Embryonic facial prominence (tissue), 1 donor: ENCODE results near the gene RNU6-1.

ENCODE experiments used
- DNase-seq: peaks from one replicate; pipeline ENCODE4 v3.0.0-alpha.2; 2016; ENCODE audit errors: extremely low spot score

RNU6-1 gene

DNA sequence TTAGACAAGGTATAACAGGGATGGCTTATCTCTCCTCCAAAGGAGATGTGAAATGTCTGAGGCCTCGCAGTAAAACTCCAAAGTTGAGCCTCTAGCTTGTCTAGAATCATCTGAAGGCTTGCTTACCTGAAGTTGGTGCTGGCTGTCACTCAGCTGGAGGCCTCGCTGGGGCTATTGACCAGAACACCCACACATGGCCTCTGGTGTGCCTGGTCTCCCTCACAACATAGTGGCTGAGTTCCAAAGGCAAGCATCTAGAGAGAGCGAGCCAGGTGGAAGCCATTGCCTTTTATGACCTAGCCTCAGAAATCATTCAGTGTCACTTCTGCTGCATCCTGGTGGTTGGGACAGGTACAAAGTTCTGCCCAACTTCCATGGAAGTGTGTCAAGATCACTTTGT lies 17.4 kb upstream of the RNU6-1 start:
- no peak for DNase-seq

DNA sequence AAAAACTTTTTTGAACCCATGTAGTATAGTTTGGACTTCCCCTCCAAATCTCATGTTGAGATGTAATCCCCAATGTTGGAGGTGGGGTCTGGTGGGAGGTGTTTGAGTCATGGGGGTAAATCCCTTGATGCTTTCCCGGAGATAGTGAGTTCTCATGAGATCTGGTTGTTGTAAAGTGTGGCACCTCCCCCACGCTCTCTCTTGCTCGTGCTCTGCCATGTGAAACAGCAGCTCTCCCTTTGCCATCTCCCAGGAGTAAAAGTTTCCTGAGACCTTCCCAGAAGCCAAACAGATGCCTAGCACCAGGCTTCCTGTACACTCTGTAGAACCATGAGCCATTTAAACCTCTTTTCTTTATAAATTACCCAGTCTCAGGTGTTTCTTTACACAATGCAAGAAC lies 16.0 kb upstream of the RNU6-1 start:
- DNase-seq: no peak

DNA sequence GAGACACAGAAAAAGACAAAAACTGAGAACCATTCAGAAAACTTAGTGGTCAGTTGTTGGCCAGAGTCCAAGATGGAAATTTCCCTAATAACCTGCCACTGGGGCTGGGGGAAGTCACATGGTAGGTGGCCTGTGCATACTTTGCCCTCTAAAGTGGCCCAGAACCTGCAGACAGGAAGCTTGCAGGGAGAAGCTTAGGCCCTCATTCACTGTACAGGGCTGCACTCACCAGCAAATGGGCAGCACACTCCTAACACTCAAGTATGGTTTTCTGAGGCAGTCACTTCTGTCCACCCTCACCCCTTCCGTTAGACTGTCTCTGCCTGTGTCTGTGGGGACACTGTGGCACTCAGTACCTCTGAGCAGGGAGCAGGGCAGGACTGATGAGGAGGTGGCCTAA lies 14.5 kb upstream of the RNU6-1 start:
- no peak for DNase-seq

DNA sequence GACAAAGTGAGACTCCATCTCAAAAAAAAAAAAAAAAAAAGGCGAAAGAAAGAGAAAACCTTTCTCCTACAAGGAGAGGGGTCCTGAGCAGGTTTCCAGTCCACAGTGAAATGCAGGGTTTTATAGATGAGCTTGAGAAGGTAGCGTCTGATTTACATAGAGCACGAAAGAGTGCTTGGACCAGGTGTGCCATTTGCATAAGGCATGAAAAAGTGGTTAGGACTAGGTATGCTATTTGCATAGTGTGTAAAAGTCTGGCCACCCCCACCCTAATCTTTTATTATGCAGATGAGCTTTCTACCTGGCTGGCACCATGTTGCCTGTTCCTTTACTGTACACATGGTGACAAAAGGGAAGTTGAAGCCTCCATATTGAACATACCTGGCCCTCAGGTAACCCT lies 13.6 kb upstream of the RNU6-1 start:
- no peak for DNase-seq

DNA sequence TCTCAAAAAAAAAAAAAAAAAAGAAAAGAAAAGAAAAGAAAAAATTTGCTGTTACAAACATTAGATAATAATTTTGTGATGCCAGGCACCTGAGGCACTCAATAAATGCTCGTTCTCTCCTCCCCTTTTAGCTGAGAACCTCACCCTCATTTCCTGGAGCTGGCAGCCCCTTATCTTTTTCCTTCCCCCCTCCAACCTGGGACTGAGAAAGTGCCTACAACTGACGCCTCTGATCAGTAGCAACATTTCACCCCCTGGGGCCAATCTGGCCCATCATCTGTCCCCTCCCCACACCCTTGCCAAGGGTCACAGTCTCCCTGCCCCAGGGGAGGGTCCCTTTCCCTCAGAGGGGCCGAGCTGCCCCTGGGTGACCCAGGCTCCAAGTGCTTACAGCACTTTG lies 12.6 kb upstream of the RNU6-1 start:
- no peak for DNase-seq

DNA sequence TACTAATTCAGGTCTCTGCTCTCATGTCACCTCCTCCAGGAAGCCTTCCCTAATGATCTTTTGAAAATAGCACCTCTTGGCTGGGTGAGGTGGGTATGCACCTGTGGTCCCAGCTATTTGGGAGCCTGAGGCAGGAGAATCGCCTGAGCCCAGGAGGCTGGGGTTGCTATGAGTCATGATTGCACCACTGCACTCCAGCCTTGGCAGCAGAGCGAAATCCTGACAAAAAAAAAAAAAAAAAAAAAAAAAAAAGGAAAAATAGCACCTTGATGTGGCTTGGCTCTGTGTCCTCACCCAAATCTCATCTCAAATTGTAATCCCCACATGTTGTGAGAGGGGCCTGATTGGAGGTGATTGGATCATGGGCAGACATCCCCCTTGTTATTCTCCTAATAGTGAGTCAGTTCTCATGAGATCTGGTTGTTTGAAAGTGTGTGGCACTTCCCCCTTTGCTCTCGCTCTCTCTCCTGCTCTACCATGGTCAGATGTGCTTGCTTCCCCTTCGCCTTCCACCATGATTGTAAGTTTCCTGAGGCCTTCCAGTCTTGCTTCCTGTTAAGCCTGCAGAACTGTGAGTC lies 11.2 kb upstream of the RNU6-1 start:
- DNase-seq: no peak

DNA sequence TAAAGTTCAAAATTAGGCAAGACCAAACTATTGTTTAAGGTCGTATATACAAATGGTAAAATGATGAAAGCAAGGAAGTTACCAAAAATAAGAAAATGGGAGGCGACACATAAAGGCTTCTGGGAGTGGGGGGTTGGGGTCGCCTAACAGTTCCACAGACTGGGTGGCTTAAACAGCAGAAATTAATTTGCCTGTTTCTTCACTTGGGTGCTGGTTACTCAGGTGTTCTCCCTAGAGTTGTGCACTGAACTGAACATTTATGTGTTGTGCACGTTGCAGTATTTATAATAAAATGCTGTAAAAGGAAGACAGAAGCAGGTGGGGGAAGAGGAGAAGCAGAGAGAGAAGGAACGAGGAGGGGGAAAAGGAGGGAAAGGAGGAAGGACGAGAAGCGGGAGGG lies 10.5 kb upstream of the RNU6-1 start:
- no peak for DNase-seq

DNA sequence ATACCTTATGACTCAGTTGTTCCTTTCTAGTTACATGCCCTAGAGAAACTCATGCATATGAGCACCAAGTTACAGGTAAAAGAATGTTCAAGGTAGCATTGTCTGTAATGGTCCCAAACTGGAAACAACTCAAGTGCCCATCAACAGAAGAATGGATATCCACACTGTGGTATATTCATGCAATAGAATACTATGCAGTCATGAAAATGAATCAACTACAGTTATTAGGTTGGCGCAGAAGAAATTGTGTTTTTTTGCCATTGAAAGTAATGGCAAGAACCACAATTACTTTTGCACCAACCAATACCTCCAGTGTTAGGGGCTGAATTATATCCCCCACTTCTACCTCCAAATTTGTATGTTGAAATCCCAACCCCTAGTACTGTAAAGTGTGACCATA lies 9.7 kb upstream of the RNU6-1 start:
- no peak for DNase-seq

DNA sequence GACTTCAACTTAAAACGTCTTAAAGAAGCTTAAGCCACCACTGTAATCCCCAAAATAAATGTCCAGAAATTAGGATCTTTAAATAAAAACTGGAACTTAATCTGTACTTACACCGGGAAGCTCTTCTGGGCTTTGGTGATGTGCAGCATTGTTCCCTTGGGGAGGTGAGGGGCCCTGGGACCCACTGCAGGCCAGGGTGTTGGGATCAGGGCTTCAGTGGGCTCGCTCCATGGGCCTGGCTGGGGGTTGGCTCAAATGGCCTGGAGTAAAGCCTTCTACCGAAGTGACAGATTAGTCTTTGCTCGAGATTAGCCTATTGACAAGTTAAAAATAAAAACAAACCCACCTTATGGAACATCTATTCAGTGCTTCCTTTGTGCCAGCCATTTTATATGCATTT lies 6.1 kb upstream of the RNU6-1 start:
- no peak for DNase-seq

DNA sequence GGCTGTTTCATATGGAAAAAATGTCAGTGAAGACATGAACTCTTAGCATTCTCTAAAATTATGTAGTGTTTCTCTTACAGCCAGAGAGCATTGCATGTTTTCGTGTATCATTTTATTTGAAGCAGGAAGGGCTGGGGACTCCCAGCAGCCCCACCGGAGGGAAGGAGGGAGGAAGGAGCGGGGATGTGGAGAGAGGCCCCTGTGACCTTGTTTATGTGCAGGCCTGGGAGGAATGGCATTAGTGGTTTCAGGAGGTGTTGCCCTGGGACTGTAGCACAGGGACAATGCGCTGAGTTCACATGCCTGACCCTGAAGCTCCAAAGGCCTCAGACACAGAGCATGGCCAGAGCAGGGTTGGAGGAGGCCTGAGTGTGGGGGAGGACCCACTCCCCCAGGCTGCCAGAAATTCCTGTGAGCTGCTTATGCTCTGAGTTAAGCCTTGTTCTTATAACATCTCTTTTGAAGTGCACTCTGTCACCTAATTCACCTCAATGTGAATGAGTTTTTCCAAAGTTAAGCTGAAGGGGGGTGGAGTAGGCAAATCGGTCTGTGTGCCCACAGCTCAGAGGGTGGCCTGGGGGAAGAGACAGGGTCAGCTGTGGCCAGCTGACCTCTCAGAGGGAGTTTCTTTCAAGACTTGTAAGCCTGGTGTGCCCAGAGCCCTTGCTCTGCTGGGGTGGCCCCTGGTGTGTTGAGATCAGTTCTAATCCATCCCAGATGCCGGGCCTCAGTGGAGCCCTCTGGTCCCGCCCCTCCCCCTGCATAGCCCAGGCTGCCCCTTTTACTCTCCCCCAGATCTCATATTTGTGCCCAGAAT lies 3.9 kb upstream of the RNU6-1 start:
- DNase-seq: no peak

DNA sequence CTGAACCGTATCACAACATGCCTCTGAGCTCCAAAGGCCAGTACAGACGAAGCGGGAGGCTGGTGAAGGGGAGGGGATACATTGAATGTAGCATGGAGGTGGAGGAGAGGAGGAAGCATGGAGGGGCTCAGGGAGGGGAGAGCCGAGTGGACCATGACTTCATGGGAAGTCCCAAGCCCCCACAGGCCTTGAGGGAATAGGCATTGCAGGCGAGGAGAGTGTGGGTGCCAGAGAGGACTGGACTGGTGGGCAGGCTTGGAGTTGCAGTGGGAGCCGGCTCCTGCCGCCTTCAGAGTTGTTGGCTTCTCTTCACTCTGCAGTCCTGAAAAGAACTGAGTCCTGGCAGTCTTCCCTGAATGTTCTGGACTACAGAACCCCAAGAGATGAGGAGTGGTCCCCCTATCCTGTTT lies 3.3 kb upstream of the RNU6-1 start:
- no peak for DNase-seq

DNA sequence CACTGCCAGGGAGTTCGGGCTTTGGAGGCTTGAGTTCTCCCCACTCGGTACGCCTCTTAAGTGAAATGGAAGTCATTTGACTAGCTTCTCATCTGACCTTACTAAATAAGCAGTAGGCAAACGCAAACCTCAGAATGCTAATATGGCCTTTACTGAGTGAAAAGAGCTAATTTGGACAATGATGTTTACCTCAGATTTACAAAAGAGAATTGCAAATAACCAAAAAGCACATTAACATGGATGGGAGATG lies 1.6 kb upstream of the RNU6-1 start:
- no peak for DNase-seq

DNA sequence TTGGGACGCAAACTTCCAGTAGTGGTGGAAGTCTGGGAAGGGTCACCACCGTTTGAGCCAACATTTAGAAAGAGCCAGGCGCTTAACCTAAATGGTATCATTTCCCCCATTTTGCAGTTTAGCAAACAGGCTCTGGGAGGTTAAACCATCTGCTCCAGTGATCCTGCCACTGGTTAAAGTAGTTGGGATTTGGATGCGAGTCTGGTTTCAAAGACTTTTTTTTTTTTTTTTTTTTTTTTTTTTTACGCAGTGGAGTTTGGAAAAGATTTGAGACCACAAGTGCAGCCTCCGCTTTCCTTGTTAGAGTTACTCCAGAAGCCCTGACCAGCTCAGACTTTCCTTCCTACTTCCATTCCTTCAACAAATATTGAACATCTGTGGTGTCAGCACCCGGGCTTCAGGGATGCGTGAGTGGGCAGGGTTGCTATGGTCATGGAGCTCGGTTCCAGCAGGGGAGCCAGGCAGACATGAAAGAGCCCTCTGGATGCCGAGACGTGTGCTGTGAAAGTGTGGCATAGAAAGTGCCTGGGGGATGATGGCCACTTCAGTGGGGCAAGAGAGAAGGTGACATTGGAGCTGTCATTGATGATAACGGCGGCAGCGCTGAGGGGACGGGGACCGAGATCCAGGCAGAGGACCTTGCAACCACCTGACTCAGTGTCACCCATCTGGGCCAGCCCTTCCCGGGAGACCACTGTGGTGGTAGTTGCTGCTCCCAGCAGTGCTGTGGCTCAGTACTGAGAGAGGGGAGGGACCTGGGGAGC lies 1.1 kb upstream of the RNU6-1 start:
- no peak for DNase-seq

DNA sequence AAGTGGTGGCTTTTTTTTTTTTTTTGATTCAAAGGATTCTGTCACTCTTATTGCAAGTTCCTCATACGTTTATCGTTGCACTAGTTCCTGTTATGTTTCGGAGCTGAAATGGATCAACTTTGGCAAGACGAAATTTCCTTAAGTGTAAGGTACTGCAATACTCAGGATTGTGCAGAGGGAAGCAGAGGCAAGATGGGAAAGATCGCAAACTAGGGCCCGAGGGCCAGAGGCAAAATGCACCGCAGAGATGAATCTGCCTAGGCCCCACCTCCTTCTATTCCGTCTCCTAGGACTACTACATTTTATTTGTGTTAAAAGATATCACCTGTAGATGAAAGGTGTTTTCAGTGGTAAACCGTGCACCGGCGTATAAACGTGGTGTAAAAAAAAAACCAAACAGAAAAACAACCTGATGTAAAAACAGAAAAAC lies 331 bp downstream of the RNU6-1 start:
- no peak for DNase-seq

DNA sequence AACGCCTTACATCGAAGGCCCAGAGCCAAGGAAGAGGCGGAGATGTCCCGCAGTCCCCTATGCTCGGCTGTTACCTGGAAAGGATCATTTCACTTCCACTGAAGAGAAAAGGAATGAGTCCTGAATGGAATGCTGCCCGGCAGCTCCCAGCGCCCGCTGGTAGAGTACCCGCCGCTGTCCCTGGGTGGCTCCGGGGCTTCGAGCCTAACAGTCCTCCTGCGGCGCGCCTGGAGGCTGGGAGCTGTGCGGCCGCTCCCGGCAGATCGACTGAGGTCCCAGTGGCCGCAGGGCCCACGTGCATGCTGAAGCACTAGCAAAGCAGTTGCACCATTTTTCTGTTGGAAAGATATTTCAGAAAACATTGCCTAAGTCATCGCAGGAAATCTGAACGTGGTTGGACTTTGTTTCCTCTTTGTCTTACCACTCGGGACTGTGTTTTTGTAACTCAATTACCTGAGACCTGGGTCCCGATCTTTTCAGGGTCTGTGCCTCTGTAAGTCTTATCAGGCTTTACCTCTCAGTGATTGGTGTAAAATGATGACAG lies 984 bp downstream of the RNU6-1 start:
- no peak for DNase-seq

DNA sequence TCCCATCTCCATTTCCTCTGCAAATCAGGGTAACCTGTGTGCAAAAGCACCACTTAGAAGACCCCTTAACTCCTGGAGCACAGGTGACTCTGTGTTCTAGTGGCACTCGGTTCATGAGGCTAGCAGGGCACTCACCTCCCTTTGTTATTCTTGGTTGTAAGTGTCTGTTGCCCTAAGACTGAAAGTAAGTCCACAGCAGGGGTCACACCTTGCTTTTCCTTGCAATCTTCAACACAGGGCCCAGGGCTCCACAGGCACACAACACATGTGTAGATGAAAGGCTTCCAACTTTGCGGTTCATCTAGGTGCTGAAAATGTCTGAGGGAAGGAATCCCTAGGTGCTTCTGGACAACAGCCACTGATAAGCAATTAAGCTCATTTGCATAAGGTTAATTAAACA lies 2.9 kb downstream of the RNU6-1 start:
- no peak for DNase-seq

DNA sequence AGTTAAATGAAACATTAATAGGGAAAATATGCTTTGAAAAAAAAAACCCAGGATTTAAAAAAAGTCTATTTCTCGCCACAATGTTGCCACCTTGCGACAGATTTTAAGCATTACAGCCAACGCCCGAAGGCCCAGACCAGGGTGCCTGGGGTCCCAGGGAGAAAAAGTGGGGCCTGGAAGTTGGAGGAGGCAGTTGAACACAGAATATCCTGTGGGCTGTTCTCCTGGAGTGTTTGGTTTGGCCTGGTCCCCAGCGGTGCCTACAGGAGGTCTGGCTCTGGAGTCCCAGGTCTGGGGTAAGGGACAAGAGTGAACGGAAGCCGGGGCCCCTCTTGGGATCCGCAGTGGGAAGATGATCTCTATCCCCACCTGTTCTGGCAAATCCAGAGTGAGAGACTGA lies 3.4 kb downstream of the RNU6-1 start:
- DNase-seq: no peak

DNA sequence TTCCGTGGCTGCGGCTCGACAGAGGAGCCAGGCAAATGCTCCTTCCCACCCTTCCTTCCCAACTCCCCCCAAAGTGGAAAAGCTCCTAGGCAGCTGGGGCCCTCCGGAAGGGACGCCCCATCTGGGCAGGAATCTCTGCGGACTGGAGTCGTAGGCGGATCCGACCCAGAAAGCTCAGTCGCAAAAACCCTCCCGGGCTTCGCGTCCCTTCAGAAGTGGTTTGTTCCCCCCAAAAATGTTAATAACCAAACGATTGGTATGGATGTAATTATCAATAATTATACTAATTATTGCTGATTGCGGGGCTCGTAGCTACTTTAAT lies 3.8 kb downstream of the RNU6-1 start:
- no peak for DNase-seq

DNA sequence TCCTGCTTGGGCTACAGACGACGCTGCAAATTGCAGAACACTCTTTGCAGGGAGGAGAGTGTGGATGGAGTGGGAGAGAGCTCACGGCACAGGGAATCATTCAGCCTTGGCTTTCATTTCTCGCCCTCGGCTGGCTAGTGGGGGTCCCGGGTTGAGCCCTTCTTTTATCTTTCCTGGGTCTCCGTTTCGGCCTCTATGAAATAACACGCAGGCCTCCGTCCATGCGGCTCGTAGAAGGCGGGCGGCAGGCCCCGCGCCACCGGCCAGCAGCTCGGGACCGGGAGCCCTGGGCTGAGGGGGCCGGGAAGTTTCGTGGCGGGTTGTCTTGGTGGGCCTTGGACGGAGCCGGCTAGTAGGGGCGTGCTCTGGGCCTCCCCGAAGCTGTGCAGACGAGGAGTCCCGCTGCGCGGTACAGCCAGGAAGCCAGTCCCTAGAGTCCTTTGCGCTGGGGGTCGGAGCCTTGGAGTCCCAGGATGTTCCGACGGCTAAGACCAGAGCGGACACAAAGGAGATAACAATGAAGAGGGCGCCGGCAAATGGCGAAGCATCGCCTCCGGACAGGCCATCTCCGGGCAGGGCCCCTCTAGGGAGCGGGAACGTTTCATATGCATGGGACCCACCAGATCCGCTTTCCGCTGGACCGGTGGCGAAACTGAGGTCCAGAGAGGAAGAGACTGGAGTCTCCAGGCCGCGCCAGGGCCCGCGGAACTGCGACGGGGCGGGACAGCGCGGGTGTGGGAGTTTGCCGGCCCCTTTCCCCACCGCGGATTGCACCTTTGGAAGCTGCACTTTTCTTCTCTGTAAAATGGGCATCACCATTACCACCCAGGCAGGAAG lies 4.3 kb downstream of the RNU6-1 start:
- DNase-seq: no peak

DNA sequence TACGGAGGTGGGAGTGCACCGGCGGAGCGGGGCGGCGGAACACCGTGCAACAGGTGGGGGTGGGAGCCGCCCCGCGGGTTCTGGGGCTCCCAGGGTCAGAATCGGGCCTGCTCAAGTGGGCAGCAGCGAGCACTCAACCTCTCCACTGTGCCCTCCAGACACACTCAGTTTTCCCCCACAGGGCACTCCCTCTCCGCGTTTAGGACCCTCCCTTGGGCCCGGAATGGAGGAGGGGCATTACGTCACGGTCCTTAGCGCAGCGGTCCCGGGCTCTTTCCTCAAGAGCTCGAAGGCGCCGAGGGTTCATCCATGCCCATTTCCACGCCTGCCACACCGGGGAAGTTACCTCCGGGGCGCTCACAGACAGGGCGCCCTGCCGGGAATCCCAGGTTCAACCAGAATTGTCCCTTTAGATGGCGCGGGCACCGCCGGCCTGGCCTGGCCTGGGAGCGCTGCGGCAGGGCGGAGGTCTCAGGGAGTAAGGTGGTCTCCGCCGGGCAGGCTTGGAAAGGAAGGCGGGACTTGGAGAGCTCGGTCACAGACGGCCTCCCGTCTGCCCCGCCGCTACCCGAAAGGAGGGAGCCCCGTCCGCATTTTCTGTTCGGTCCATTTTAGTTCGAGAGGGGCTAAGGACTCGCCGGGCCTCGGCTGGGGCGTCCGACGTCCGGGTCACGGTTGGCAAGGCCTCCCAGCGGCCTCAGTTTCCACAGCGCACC lies 5.1 kb downstream of the RNU6-1 start:
- DNase-seq: no peak

DNA sequence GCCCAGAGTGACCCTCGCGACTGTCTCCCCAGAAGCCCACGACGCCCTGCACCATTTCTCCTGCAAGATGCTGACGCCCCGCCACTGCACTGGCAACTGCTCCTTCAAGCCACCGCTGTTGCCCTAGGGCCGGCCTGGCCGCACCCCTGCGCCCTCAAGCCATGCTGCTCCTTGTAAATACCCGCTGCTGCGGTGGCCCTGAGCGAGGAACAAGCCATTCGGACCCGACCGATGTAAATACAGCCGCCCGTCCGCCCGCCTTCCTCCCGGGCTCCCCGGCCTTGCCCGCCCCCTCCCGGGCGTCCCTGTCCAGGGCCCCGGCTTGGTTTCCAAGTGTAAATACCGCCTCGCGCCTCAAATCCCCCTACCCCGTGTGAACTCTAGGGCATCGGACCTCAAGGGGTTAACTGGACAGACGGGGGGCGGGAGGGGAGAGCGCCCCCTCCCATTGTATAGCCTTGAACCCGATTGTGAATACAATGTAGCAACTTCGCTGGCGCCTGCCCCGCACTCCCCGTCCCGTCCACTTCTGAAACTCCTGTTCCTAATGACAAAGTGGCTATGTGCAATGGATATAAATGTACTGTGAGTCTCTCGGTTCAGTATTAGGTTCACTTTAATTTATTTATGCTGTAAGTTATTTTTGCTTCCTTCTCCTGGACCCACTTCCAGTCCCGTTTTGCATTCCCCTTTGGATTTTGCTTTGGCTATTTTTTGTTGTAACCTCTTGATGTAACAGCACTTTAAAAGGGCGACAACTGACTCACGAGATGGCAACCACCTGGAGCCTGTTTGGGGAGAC lies 5.9 kb downstream of the RNU6-1 start:
- no peak for DNase-seq
